Measurements from ENCODE around the gene PLS1. TPM values are rescaled to one million over a fixed set of nuclear protein-coding genes. Genes with fewer than 3 reads are reported as not detected.

The PLS1 gene
- polyA plus RNA-seq, 3 donors: 0.11 to 7.6 (median 1.2) TPM

GRCh38 chr3:142624341-142625152, 28.4 kb downstream of the PLS1 start:
- no peak overlapping the region for H3K27ac ChIP-seq (ENCODE audit: low read depth, low read length)
- WGBS, 3 donors: 83 to 92% (median 90%) methylated on average over 2 of the region's 2 CpGs

DNA sequence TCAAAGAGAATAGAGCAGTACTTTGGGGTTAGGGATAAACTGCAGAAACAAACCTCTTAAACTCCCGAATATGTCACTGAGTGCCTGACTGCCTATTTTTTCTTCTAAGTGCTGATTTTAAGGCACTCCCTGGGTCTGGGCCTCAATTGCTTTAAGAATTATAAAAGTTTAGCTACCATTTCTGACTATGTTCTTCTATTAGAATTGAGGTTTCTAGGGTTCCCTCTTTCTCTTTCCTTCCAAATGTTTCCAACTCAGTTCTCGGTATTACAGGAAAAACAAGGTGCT, 28.9 kb downstream of the PLS1 start:
- WGBS, 3 donors: 88 to 95% (median 92%) methylated on average over 2 of the region's 2 CpGs

GRCh38 chr3:142626971-142627370, 30.8 kb downstream of the PLS1 start:
- H3K27ac ChIP-seq (ENCODE audit: low read depth, low read length): no peak overlapping the region

More for the DNA sequence above, 28.9 kb downstream of the PLS1 start:
- H3K27ac ChIP-seq (ENCODE audit: low read depth, low read length): no peak overlapping the region

DNA sequence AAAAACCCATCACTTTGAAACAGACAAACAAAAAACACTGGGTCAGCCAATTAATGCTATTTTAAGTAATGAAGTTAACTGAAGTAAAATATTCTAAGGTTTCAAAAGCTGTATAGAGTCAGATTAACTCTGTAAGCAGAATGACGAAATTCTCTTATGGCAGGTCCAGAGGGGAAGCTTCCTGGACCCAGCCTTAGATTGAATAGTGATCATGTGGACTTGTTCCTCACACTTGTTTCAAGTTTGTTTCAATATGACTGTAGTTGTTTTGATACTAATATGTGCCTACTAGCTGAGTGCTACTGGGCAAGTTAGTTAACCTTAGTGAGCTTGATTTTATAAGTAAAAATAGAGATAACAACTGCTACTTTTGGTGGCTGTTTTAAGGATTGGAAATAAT, 32.6 kb downstream of the PLS1 start:
- no peak overlapping the region for H3K27ac ChIP-seq (ENCODE audit: low read depth, low read length)
- WGBS, 3 donors: 67 to 91% (median 73%) methylated on average over 1 of the region's 1 CpG

- WGBS, 3 donors: 60 to 70% (median 65%) methylated on average over 5 of the region's 5 CpGs
- no peak overlapping the region for H3K27ac ChIP-seq (ENCODE audit: low read depth, low read length)
These were observed 36.9 kb downstream of the PLS1 start for GRCh38 chr3:142633073-142633472.

DNA sequence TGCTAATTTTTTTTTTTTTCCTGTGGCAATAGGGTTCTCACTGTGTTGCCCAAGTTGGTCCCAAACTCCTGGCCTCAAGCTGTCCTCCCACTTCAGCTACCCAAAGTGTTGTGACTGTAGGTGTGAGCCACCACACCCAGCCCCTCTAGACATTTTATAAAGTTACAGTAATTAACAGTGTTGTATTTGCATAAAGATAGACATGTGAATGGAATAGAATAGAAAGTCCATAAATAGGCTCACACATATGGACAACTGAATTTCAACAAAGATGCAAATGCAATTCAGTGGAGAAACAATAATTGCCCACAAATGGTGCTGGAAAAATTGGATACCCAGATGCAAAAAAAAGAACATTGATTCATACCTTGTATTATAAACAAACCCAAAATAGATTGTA, 39.9 kb downstream of the PLS1 start:
- H3K27ac ChIP-seq (ENCODE audit: low read depth, low read length): no peak overlapping the region

DNA sequence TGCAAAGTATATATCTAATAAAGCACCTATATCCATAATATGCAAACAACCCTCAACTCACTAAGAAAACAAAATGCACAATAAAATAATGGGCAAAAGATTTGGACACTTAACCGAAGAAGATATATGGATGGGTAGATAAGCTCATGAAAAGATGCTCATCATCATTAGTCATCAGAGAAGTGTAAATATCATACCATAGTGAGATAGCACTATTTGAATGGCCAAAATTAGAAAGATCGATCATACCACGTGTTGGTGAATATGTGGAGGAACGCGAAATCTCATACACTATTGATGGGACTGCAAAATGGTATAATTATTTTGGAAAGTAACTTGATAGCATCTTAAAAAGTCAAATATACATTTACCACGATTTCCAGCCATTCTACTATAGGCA, 40.5 kb downstream of the PLS1 start:
- H3K27ac ChIP-seq (ENCODE audit: low read depth, low read length): no peak overlapping the region
- WGBS, 3 donors: 88 to 91% (median 90%) methylated on average over 6 of the region's 6 CpGs

- H3K27ac ChIP-seq (ENCODE audit: low read depth, low read length): no peak overlapping the region
- WGBS, 3 donors: 75 to 82% (median 77%) methylated on average over 2 of the region's 2 CpGs
These were observed 42.1 kb downstream of the PLS1 start for GRCh38 chr3:142638291-142638690.

DNA sequence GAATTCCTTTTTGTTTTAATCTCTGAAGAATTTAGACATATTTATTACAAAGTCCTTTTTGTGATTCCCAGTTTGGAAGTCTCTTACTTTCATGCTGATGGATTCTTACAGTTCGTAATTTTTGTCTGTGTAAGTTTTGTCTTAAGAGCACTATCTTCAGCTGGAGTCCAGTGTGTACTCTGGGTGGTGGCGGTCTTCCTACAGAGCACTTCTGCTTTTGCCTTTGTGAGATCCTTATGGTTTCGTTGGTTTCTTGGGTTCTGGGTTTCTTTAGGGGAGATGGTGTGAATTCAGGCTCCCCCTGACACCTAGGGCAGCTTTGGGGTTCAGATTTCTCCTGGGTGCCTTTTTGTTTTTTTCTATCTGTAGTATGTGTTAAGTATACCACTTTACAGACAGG, 45.3 kb downstream of the PLS1 start:
- H3K27ac ChIP-seq (ENCODE audit: low read depth, low read length): no peak overlapping the region
- 54 to 93% (median 78%) methylated on average over 3 of the region's 3 CpGs for WGBS, 3 donors

GRCh38 chr3:142642956-142643355, 46.8 kb downstream of the PLS1 start:
- no peak overlapping the region for H3K27ac ChIP-seq (ENCODE audit: low read depth, low read length)

DNA sequence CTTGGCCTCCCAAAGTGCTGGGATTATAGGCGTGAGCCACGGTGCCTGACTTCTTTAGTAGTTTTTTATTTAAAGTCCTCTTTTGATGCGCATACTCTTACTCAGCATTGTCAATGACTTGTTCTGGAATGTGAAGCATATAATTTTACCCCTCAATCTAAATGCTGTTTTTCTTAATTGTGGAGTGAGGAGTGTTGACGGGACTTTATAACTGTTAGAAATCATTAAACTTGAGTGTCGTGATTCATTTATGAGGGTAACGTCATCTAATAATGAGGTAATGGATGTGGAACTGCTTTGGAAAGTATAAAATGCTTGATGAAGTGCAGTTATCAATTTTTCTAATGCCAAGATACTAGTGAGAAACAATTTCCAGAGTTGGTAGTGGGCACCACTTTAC, 48.3 kb downstream of the PLS1 start:
- WGBS, 3 donors: 75 to 80% (median 78%) methylated on average over 6 of the region's 6 CpGs
- H3K27ac ChIP-seq (ENCODE audit: low read depth, low read length): no peak overlapping the region

DNA sequence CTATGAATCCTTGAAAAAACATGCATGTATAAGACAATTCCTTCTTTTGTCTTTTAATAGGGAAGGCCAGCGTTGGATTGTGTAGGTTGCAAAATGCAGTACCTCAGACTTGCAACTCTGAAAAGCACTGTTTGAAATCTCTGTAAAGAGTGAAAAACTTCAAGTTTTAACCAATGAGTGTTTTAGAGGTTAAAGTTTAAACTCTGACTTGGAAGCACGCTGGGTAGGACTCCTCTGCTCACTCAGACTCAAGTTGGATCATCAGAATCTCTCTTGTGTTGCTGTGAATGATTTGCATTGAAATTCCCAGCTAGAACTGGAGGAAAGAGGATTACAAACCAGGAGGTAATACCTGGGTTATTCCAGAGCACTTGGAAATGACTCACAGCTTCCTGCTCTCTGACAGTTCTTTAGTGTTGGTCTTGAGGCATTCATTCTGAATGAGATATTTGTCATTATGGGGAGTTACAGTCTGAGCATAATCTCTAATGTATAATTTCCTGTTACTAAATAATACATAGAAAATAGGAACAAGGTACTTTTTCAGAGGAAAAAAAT, 49.1 kb downstream of the PLS1 start:
- no peak overlapping the region for H3K27ac ChIP-seq (ENCODE audit: low read depth, low read length)
- 66 to 78% (median 70%) methylated on average over 2 of the region's 2 CpGs for WGBS, 3 donors

DNA sequence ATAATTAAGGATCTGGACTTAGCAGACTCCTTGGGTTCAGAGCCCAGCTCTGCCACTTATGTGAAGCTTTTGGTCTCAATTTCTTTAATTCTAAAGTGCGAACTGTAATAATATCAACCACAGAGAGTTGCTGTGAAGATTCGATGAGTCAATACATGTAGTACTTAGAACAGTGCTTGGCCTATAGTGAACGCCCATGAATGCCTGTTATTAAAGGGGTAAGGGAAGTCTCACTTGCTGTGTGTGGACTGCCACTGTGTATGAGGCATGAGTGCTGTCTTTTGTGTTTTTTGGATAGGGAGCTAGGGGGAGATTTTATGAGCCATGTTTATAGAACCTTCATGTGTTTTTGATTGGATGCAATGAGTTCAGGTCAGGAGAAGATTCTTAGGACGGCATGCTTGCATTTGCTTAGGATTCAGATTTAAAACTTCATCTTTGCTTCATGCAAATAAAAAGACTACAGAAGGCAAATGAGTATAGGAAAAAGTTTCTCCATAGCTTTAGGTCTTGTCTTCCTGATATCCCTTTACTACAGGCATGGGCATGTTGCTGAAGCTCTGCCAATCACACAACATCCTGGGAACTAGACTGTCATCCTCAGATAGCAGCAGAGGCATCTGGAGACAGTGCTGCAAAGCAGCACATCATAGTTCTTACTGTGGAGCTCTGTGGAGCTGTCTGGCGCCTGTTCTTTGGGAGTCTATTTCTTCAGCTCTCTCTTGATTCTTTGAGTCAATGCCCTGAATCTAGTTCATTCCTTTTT, 50.0 kb downstream of the PLS1 start:
- no peak overlapping the region for H3K27ac ChIP-seq (ENCODE audit: low read depth, low read length)
- WGBS, 3 donors: 90 to 94% (median 91%) methylated on average over 5 of the region's 5 CpGs

DNA sequence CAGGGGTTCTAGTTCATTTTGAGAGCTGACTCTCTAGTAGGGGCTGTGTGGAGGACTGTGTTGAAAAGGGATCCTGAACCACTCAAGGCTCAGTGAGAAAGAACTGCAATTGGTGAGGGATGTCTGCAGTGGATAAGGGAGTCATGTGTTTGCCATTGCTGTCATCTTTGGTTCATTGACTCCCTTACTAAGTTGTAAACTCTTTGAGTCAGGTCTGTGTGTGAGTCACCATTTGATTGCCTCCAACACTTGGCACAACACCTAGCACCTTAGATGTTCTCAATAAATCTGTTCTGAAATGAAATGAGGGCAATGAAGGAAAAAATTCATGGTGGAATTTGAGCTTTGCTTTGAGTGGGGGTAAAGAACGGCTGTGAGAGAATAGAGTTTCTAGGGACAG, 51.7 kb downstream of the PLS1 start:
- no peak overlapping the region for H3K27ac ChIP-seq (ENCODE audit: low read depth, low read length)
- WGBS, 3 donors: 66 to 94% (median 68%) methylated on average over 1 of the region's 1 CpG

- WGBS, 3 donors: 85 to 95% (median 95%) methylated on average over 3 of the region's 3 CpGs
- H3K27ac ChIP-seq (ENCODE audit: low read depth, low read length): no peak overlapping the region
These were observed 52.8 kb downstream of the PLS1 start for GRCh38 chr3:142648950-142649349.

DNA sequence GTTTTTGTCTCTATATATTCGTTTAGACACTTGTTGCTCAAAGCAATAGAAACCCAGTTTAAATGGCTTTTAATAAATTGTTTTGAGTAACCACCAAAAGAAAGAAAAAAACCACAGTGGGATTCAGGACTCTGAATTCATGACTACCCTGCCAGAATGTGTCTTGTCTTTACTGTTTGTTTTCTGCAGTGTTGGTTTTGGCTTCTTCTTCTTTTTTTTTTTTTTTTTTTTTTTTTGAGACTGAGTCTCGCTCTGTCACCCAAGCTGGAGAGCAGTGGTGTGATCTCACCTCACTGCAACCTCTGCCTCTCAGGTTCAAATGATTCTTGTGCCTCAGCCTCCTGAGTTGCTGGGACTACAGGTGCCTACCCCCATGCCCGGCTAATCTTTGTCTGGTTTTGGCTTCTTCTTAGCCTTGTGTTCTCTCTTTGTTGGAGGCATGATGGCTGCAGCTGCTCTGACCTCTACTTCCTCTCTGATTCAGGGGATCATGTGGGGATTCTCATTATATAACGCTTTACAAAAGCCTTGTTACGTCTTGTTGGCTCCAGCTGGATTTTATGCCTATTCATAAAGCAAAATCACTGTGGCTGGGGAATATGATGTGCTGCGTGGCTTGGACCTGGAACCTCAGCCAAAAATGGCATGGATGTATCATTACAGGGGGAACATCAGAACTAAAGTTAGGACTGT, 54.0 kb downstream of the PLS1 start:
- H3K27ac ChIP-seq (ENCODE audit: low read depth, low read length): no peak overlapping the region
- 44 to 70% (median 56%) methylated on average over 6 of the region's 6 CpGs for WGBS, 3 donors

DNA sequence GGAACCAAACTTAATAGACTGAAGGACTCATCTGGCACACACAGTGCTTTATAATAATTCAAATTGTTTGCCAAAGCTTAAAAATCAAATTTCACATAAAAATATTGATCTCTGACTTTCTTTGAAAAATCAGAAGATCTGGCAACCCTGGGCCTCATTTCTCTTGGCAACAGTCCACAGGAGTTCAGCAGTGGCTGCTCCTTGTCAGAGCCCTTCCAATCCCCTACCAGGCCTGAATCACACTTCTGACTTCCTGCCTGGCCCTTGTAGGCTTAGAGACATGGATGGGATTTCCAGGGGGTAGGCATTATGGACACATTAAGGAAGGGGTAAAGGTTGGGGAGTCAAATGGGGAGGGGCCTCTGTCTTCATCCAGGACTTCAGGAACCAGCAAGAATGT, 55.5 kb downstream of the PLS1 start:
- no peak overlapping the region for H3K27ac ChIP-seq (ENCODE audit: low read depth, low read length)

- WGBS, 3 donors: 83 to 94% (median 84%) methylated on average over 8 of the region's 8 CpGs
- no peak overlapping the region for H3K27ac ChIP-seq (ENCODE audit: low read depth, low read length)
These were observed 56.7 kb downstream of the PLS1 start for GRCh38 chr3:142652826-142653292.

DNA sequence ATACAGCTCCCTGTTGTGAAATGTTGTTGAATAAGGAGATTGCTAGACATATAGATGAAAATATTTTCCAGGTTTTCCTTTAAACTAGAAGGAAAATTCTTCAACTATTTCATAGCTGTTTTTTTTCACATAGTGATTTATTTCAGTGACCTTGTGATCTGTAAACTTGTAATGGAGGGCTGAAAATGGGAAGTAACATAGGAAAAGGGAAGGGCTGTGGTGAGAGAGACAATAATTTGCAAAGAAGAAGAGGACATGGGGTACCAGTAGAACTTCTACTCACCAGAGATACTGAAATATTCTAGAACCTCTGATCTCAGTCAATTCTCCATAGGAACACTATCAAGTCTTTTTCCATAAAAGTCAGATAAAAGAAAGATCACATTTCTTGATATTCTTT, 60.4 kb downstream of the PLS1 start:
- H3K27ac ChIP-seq (ENCODE audit: low read depth, low read length): no peak overlapping the region

All from adipose tissue (tissue), 3 donors.